Mesangial cell (primary cell): Measurements from ENCODE around the gene F11. TPM values are rescaled to one million over a fixed set of nuclear protein-coding genes. Genes with fewer than 3 reads are reported as not detected.

Experiments
- total RNA-seq: library from RNA; depleted of rRNA; stranded (reverse); fragments of >200 nt; gene quantifications from 2 replicates; pipeline ENCODE4 v1.2.3, GENCODE V29; 2015

F11 gene
- not detected in 2 replicates for total RNA-seq

DNA sequence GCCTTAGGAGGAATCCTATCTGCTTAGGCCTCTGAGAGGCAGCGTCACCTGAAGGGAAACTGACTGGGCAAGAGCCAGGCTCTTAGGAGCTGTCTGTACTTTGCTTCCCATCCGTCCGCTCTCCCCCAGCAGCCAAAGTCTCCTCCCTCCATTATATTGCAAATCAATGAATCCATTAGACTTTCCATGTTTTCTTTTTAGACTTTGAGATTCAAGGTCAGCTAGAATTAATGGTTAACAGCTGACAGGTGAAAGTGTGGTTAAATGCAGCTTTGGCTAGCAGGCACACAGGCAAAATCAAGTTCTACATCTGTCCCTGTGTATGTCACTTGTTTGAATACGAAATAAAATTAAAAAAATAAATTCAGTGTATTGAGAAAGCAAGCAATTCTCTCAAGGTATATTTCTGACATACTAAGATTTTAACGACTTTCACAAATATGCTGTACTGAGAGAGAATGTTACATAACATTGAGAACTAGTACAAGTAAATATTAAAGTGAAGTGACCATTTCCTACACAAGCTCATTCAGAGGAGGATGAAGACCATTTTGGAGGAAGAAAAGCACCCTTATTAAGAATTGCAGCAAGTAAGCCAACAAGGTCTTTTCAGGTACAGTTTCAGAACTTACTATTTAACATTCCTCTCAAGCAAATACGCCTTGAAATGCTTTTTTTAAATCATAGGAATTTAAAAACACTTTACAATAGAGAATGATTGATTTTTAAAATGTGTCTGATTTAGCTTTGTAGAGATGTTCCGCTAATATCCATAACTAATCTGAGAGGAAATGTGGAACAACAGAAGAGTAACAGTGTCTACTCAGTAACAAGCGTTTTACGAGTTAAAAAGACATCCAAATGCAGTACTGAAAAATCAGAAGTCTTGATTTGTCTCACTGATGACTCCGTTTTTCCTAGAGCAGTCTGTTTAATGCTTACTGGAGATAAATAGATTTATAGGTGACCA lies at the start of gene F11:
Gene F11, plus strand, starts transcription at position 507 of the 970 bp plus-strand sequence. CDS start 948 bp downstream, outside the sequence.

DNA sequence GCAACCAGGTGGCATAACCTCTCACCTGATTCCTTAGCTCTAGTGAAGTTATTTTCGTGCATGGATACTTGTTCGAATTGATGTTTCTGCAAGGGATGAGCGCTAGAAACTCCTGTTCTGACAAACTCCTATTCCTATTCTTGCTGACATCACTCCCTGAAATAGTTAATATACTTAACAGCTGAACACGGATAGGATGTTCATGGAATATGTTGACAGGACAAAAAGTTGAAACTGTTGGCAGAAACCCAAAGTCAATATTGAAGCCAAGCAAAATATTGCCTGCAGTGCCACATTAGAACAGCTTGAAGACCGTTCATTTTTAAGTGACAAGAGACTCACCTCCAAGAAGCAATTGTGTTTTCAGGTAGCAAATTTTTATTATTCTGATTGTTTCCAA lies 38.8 kb upstream of the F11 start, which contains the start of gene KLKB1:
Gene KLKB1, plus strand, starts transcription at position 287 of the 400 bp plus-strand sequence. CDS start 689 bp downstream, outside the sequence.

Other genes with a start within 250 kb of the F11 start
- gene TLR3, start 197.0 kb upstream of the F11 start, total RNA-seq: 0.98 and 5.1 TPM in 2 replicates
- gene FAM149A, start 161.5 kb upstream of the F11 start, total RNA-seq: 10.4 and 37.8 TPM in 2 replicates
- 7.5 and 18.3 TPM in 2 replicates for gene CYP4V2, start 74.6 kb upstream of the F11 start, total RNA-seq
- gene KLKB1, start 38.7 kb upstream of the F11 start, total RNA-seq: 0.38 TPM in 1 of 2 replicates, not detected in the other